GM19023 (cell line): ENCODE data around the gene ERV3-1.
"Not testable (repeated sequence)": the region's sequence is repeated elsewhere in the genome, so short reads cannot be mapped to it uniquely, and the experiment has no call there.

Source experiments
- ATAC-seq: cut with Tn5 transposase; IDR thresholded peaks from one replicate; pipeline ENCODE4 v1.9.1; 2021; ENCODE audit warnings: mild to moderate bottlenecking, moderate library complexity; ENCODE audit not compliant: unreplicated experiment

ERV3-1 gene

DNA sequence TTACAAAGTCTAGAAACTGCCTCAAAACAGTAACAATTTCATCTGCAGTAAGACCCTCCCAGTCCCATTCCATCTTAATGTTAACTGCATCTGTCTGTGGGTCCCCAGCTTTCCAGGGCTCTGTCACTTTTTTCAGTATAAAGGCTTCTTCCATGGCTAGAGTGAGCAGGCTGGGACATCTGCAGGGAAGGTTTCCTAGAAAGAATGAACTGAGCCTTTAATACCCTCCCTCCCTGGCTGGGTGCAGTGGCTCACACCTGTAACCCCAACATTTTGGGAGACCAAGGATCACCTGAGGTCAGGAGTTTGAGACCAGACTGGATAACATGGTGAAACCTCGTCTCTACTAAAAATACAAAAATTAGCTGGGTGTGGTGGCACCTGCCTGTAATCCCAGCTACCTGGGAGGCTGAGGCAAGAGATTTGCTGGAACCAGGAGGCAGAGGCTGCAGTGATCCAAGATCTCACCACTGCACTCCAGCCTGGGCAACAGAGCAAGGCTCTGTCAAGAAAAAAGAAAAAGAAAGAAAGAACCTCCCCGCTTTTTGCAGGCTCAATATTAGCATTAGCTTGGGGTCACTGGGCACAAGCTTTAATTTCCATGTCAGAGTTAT lies 3.4 kb downstream of the ERV3-1 start:
- no peak for ATAC-seq

- ATAC-seq, result no peak
Measured at GRCh38 chr7:65001291-65001814, 5.1 kb downstream of the ERV3-1 start.

GRCh38 chr7:64999165-65000004 lies 7.1 kb downstream of the ERV3-1 start:
- no peak for ATAC-seq

DNA sequence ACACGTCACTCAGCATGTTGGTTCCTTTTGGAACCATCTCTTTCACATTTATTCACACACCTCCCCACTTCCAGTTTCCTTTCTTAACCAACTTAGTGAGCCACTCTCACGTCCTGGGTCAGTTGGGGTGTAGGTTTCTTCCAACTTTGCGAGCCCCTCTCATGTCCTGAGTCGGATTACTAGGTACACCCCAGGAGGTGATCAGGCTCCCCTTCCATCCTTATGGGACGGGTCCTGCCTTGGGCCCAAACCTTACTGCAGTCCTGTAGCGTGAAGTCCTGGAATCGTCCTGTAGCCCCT lies 7.7 kb downstream of the ERV3-1 start:
- no peak for ATAC-seq

DNA sequence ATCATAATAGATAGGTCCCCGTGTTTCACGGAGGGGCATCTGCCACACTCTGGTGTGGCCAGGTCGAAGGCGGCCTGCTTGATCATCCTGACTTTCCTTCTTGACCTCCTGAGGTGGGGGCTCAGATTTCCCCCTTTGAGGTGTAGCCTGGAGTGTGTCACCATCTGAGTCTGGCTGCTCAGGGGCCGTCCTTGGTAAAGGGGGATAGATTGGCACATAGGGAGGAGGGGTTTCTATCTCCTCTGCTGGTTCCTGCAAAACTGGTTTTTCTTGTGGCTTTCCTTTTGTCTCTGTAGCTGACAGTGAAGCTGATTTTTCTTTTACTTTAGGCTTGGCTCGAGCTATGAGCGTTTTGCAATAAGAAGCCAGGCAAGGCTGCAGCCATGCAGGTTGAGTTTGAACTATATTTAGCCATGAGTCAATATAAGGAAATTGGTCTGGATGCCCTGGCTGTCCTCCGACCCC lies 8.5 kb downstream of the ERV3-1 start:
- ATAC-seq, result no peak

GRCh38 chr7:64997164-64997908 lies 9.2 kb downstream of the ERV3-1 start:
- no peak for ATAC-seq

DNA sequence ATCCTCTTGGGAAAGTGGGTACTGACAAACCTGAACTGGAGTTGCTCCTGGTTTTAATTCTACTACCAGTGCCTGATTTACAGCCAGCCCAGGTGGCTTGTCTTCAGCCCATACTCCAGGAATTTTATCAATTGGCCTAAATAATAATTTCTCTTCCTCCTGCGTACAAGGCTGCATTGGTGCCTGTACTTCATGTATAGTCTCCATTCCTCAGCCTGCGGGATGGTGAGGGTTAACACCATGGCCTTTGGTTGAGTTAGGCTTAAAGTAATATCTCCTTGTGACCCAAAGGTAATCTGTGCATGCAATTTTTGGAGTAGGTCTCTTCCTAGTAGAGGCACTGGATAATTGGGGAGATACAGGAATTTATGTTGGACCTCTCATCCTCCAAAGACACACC lies 10.2 kb downstream of the ERV3-1 start:
- no peak for ATAC-seq

DNA sequence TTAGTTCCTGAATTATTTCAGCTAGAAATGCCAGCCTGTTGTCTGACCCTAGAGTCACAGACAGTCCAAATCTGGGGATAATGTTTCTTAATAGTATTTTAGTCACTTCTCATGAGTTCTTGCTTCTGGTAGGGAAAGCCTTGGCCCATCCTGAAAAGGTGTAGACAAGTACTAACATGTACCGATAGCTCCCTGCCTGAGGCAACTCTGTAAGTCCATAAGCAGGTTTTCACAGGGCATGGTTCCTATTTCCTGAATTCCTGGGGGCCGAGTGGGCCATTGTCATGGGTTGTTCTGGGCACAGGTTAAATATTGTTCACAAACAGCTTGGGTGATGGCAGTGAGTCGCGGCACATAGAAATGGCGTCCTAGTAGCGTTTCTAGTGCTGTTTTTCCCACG lies 12.6 kb downstream of the ERV3-1 start:
- ATAC-seq, result no peak

DNA sequence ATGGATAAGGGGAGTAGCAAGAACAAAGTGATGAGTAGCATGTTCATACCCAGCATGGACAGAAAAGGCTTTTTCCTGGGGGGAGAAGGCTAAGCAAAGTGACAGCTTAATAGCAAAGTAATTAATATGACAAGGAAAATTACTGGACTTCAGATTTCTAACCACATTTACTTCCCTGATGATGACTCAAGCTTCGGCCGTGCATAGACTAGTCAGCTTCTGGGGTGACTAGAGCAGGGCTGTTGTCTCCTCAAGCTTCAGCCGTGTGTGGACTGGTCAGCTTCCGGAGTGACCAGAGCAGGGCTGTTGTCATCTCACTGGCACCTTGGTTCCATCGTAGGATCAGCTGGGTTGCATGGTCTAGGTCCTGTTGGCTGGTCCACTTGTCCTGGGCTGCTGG lies 13.5 kb downstream of the ERV3-1 start:
- no peak for ATAC-seq

DNA sequence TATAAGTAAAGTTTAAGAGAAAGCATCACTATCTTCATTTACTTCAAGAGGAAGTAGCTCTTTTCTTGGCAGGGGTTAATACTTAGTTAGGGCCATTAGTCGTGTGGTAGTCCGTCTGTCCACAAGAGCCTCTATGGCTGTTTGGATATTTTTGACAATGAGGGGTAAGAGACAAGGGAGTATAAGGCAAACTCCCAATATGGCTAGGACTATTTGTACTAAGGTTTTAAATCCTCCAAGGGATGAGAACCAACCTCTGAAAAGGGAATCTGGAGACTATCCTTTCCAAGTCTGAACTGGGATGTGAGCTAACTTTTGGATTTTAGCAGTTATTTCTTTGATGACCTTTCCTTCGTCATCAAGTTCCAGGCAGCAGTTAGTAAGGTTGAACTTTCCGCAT lies 15.6 kb downstream of the ERV3-1 start, which contains the start of gene ZNF117:
Gene ZNF117 (minus strand): TSS at position 101 of the 400 bp plus-strand sequence.
- ATAC-seq, result no peak

- no peak for ATAC-seq
Measured at GRCh38 chr7:64990216-64990615, 16.3 kb downstream of the ERV3-1 start.

- ATAC-seq, result no peak
Measured at GRCh38 chr7:64978497-64979203, 27.8 kb downstream of the ERV3-1 start.

GRCh38 chr7:64965594-64965993 lies 40.9 kb downstream of the ERV3-1 start:
- no peak for ATAC-seq

DNA sequence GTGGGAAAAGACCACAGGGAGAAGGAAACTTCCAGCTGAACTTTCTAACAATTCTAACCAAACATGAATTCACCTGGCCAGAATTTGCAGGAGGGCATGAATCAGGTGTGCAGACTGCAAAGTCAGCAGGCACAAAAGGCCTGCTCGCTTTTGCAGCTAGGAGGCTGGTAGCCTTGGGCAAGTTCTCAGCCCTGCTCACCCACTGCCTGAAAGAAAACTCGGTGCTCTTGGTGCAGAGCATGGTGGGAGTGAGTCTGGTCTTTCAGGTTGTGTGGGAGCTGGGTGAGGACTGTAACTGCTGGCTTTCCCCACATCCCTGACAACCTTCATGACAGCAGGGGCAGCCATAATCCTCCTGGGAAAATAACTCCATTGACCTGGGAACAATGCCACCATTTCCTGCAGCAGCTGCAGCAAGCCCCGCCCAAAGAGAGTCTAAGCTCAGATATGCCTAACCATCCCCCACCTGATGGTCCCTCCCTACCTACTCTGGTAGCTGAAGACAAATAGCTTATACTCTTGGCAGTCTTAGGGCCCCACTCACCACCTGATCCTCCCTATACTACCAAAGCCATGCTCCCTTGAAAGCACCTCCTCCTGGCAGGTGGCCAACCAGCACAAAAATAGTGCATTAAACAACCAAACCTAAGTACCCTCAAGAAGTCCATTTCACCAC lies 47.3 kb downstream of the ERV3-1 start:
- ATAC-seq, result no peak

DNA sequence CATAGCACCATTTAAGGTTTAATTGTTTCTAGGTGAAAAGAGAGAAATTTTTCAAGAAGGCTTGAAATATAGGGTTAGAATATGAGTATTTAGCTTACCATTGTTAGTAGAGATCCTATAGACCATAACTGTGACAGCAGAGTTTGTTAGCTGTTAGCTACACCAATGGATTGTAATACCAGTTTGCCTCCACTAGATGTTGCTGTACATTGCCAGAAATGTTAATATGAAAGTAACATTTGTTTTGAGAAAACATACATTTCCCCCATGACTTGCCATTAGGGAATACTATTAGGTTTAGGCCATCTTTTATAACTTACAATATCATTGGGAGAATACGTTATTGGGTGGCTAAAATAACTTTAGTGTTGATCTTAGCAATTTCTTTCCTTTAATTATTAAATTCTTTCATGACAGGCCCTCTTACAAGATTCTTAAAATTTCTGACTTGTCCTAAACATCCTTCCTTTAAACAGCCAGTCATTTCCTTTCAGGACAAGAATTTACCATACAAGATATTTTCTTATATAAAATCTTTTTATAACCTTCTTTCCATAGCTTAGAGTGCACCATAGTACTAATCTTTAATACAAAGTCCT lies 55.1 kb downstream of the ERV3-1 start:
- ATAC-seq, result no peak

GRCh38 chr7:64950673-64951072 lies 55.8 kb downstream of the ERV3-1 start:
- not testable (repeated sequence) for ATAC-seq

- ATAC-seq, result not testable (repeated sequence)
Measured at GRCh38 chr7:64948774-64949173, 57.7 kb downstream of the ERV3-1 start.

- ATAC-seq, result no peak
Measured at GRCh38 chr7:64947252-64948000, 59.1 kb downstream of the ERV3-1 start.

DNA sequence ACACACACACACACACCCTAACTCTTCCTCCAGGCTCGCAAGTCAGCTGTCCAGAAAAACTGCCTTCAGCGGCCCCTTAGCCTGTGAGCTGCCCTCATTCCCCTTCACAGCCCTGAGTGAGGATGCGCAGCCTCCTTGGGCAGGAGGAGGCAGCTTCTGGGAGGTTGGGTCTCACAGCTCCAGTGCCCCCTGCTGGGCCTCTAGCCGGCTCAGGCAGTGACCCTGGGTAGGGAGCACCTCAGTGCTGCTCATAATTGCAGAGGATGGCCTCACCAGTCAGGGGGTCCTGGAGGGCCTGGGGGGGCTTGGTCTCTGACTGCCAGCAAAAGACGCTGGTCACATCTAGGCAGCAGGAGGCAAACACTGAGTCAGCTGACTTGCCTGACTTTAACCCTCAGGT lies 59.7 kb downstream of the ERV3-1 start:
- ATAC-seq, result no peak
